ENCODE results near the gene KIAA1755. TPM values are rescaled to one million over a fixed set of nuclear protein-coding genes. Genes with fewer than 3 reads are reported as not detected.

Gene KIAA1755
- total and polyA plus RNA-seq, 10 of the 15 experiments (the other 5 are each of a cell fraction or from before 2014, with no cell fraction given) = not detected

DNA sequence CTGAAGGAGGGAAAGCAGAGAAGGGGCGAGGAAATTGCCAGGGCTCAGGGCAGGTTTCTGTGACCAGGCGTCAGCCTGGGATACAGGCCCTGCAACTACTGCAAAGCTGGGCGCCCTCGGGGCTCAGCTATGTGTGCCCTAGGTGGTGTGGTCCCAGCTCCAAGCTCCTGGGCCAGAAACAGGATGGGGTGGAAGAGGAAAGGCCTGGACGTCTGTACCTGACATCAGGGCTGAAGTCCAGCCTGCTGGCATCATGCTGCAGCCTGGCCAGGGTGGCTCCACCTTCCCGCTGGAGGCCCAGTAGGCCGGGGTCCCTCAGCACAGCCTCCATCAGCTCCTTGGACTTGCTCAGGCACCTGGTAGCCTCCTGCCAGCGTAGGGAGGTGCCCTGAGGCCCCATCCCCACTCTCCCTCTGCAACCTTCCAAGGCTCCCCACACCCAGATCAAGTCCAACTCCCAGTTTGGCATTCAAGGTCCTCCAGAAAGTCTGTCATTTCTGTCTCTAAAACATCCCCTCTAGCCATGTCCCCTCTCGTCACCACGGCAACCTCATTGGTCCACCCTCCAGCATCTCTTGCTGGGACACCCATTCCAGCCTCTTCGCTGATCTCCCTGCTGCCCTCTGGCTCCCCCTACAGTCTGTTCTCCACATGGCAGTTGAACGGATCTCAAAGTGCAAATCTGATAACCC lies 38.2 kb downstream of the KIAA1755 start (continued):
- TF ChIP-seq ZNF274 (IDR thresholded peaks at IDR 0.05; ENCODE audit: insufficient read depth, insufficient read length) (no peak), PML (IDR thresholded peaks at IDR 0.05; ENCODE audit: low read length) (no peak), TARDBP (IDR thresholded peaks at IDR 0.05; ENCODE audit: borderline replicate concordance) (no peak), NFYA (IDR thresholded peaks at IDR 0.05; ENCODE audit: borderline replicate concordance, low read depth, low read length) (no peak), BACH1 (IDR thresholded peaks at IDR 0.05; ENCODE audit: borderline replicate concordance) (no peak), ESRRA (IDR thresholded peaks at IDR 0.05; ENCODE audit: low read length) (no peak), EZH2 (IDR thresholded peaks at IDR 0.05; ENCODE audit: borderline replicate concordance, control insufficient read depth, low read depth, low read length) (no peak), NR2C2 (IDR thresholded peaks at IDR 0.05; ENCODE audit: borderline replicate concordance, control insufficient read depth, insufficient read length, low read depth) (no peak), TCF7 (IDR thresholded peaks at IDR 0.05; ENCODE audit: borderline replicate concordance) (no peak), EP300 (IDR thresholded peaks at IDR 0.05; ENCODE audit: borderline replicate concordance in 1 of 2, control insufficient read depth in 1 of 2, low read depth in 2 of 2, low read length in 2 of 2) (no peak), MTA2 (IDR thresholded peaks at IDR 0.05; ENCODE audit: low read depth) (no peak), SMC3 (IDR thresholded peaks at IDR 0.05; ENCODE audit: borderline replicate concordance, low read length) (peak; percentile 74)
- TF ChIP-seq, protein P1, sequence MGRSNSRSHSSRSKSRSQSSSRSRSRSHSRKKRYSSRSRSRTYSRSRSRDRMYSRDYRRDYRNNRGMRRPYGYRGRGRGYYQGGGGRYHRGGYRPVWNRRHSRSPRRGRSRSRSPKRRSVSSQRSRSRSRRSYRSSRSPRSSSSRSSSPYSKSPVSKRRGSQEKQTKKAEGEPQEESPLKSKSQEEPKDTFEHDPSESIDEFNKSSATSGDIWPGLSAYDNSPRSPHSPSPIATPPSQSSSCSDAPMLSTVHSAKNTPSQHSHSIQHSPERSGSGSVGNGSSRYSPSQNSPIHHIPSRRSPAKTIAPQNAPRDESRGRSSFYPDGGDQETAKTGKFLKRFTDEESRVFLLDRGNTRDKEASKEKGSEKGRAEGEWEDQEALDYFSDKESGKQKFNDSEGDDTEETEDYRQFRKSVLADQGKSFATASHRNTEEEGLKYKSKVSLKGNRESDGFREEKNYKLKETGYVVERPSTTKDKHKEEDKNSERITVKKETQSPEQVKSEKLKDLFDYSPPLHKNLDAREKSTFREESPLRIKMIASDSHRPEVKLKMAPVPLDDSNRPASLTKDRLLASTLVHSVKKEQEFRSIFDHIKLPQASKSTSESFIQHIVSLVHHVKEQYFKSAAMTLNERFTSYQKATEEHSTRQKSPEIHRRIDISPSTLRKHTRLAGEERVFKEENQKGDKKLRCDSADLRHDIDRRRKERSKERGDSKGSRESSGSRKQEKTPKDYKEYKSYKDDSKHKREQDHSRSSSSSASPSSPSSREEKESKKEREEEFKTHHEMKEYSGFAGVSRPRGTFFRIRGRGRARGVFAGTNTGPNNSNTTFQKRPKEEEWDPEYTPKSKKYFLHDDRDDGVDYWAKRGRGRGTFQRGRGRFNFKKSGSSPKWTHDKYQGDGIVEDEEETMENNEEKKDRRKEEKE (IDR thresholded peaks at IDR 0.05) = no peak
- TF ChIP-seq, protein P2, sequence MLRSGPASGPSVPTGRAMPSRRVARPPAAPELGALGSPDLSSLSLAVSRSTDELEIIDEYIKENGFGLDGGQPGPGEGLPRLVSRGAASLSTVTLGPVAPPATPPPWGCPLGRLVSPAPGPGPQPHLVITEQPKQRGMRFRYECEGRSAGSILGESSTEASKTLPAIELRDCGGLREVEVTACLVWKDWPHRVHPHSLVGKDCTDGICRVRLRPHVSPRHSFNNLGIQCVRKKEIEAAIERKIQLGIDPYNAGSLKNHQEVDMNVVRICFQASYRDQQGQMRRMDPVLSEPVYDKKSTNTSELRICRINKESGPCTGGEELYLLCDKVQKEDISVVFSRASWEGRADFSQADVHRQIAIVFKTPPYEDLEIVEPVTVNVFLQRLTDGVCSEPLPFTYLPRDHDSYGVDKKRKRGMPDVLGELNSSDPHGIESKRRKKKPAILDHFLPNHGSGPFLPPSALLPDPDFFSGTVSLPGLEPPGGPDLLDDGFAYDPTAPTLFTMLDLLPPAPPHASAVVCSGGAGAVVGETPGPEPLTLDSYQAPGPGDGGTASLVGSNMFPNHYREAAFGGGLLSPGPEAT (IDR thresholded peaks at IDR 0.05; ENCODE audit: low read depth) = no peak
- TF ChIP-seq, protein P3, sequence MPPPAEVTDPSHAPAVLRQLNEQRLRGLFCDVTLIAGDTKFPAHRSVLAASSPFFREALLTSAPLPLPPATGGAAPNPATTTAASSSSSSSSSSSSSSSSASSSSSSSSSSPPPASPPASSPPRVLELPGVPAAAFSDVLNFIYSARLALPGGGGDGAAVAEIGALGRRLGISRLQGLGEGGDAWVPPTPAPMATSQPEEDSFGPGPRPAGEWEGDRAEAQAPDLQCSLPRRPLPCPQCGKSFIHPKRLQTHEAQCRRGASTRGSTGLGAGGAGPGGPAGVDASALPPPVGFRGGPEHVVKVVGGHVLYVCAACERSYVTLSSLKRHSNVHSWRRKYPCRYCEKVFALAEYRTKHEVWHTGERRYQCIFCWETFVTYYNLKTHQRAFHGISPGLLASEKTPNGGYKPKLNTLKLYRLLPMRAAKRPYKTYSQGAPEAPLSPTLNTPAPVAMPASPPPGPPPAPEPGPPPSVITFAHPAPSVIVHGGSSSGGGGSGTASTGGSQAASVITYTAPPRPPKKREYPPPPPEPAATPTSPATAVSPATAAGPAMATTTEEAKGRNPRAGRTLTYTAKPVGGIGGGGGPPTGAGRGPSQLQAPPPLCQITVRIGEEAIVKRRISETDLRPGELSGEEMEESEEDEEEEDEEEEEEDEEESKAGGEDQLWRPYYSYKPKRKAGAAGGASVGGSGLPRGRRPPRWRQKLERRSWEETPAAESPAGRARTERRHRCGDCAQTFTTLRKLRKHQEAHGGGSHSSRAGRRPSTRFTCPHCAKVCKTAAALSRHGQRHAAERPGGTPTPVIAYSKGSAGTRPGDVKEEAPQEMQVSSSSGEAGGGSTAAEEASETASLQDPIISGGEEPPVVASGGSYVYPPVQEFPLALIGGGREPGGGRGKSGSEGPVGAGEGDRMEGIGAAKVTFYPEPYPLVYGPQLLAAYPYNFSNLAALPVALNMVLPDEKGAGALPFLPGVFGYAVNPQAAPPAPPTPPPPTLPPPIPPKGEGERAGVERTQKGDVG (CRISPR knock-in tag; IDR thresholded peaks at IDR 0.05) = no peak
- TF ChIP-seq, protein P4, sequence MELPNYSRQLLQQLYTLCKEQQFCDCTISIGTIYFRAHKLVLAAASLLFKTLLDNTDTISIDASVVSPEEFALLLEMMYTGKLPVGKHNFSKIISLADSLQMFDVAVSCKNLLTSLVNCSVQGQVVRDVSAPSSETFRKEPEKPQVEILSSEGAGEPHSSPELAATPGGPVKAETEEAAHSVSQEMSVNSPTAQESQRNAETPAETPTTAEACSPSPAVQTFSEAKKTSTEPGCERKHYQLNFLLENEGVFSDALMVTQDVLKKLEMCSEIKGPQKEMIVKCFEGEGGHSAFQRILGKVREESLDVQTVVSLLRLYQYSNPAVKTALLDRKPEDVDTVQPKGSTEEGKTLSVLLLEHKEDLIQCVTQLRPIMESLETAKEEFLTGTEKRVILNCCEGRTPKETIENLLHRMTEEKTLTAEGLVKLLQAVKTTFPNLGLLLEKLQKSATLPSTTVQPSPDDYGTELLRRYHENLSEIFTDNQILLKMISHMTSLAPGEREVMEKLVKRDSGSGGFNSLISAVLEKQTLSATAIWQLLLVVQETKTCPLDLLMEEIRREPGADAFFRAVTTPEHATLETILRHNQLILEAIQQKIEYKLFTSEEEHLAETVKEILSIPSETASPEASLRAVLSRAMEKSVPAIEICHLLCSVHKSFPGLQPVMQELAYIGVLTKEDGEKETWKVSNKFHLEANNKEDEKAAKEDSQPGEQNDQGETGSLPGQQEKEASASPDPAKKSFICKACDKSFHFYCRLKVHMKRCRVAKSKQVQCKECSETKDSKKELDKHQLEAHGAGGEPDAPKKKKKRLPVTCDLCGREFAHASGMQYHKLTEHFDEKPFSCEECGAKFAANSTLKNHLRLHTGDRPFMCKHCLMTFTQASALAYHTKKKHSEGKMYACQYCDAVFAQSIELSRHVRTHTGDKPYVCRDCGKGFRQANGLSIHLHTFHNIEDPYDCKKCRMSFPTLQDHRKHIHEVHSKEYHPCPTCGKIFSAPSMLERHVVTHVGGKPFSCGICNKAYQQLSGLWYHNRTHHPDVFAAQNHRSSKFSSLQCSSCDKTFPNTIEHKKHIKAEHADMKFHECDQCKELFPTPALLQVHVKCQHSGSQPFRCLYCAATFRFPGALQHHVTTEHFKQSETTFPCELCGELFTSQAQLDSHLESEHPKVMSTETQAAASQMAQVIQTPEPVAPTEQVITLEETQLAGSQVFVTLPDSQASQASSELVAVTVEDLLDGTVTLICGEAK (IDR thresholded peaks at IDR 0.05; ENCODE audit: borderline replicate concordance) = no peak

Measured in GM12878 (cell line).